ENCODE measurements around the gene CTNNA2. TPM values are rescaled to one million over a fixed set of nuclear protein-coding genes. Genes with fewer than 3 reads are reported as not detected.

CTNNA2 gene
- total and polyA plus RNA-seq, 7 experiments from 2014 or later = not detected

- no peaks in the 10 kb centered on the region for H3K36me3 Mint-ChIP-seq
- H3K27ac Mint-ChIP-seq = no peak overlapping the region
- Histone ChIP-seq H3K36me3 (ENCODE audit: control insufficient read depth in 2 of 3, insufficient read depth in 3 of 3, low read length in 3 of 3) (no peaks in the 10 kb centered on the region), H3K9me3 (ENCODE audit: control insufficient read depth in 2 of 3, low read length in 3 of 3) (no peaks in the 10 kb centered on the region), H3K4me1 (ENCODE audit: control insufficient read depth in 2 of 2, insufficient read depth in 2 of 2, low read length in 2 of 2) (no peaks in the 10 kb centered on the region), H3K27ac (ENCODE audit: low read depth, low read length) (no peak overlapping the region), H3K4me3 (ENCODE audit: low read length) (no peak overlapping the region), H3K27me3 (ENCODE audit: control insufficient read depth in 2 of 2, insufficient read depth in 2 of 2, low read length in 2 of 2) (no peaks in the 10 kb centered on the region)
- H3K27me3 Mint-ChIP-seq = no peaks in the 10 kb centered on the region
- no peaks in the 10 kb centered on the region for H3K4me1 Mint-ChIP-seq
- no peak overlapping the region for H3K4me3 Mint-ChIP-seq
- intact Hi-C loops (cut with micrococcal nuclease) = no loop called here
- peaks cover 0 to 5% (median 0%) of the 10 kb centered on the region in 11 donors for H3K9me3 Mint-ChIP-seq
- ATAC-seq = no peak
- ChIA-PET CTCF (no interaction called here), POLR2A (no interaction called here)
- DNase-seq = no peak
These were observed 361.2 kb downstream of the CTNNA2 start for GRCh38 chr2:79874015-79874414.

DNA sequence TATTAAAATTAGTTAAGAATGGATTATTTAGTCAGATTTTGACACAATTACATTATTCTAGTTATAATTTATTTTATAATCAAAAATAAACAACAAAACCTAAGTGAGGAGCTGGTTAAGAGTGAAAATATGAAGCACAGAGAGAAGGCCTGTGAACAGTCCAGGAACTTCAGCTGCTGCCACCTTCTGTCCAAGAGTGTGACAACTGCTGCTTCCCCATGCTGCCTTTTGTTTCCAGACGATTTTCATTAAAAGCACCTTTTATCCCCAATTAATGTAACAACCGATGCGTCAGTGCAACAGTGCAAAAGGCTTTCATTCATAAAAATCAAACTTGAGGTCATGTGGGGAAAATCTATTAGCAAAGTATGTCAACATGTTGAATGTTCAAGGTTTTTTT, 363.6 kb downstream of the CTNNA2 start:
- Mint-ChIP-seq H3K4me1 (no peaks in the 10 kb centered on the region), H3K27me3 (no peaks in the 10 kb centered on the region), H3K4me3 (no peak overlapping the region), H3K9me3 (peaks cover 0 to 10% (median 0%) of the 10 kb centered on the region in 11 donors), H3K36me3 (no peaks in the 10 kb centered on the region), H3K27ac (no peak overlapping the region)
- ChIA-PET CTCF (no interaction called here), POLR2A (no interaction called here)
- Histone ChIP-seq H3K27ac (ENCODE audit: low read depth, low read length) (no peak overlapping the region), H3K4me3 (ENCODE audit: low read length) (no peak overlapping the region), H3K4me1 (ENCODE audit: control insufficient read depth in 2 of 2, insufficient read depth in 2 of 2, low read length in 2 of 2) (no peaks in the 10 kb centered on the region), H3K27me3 (ENCODE audit: control insufficient read depth in 2 of 2, insufficient read depth in 2 of 2, low read length in 2 of 2) (no peaks in the 10 kb centered on the region), H3K9me3 (ENCODE audit: control insufficient read depth in 2 of 3, low read length in 3 of 3) (no peaks in the 10 kb centered on the region), H3K36me3 (ENCODE audit: control insufficient read depth in 2 of 3, insufficient read depth in 3 of 3, low read length in 3 of 3) (no peaks in the 10 kb centered on the region)
- DNase-seq (no peak), ATAC-seq (no peak)
- intact Hi-C loops (cut with micrococcal nuclease) = no loop called here

DNA sequence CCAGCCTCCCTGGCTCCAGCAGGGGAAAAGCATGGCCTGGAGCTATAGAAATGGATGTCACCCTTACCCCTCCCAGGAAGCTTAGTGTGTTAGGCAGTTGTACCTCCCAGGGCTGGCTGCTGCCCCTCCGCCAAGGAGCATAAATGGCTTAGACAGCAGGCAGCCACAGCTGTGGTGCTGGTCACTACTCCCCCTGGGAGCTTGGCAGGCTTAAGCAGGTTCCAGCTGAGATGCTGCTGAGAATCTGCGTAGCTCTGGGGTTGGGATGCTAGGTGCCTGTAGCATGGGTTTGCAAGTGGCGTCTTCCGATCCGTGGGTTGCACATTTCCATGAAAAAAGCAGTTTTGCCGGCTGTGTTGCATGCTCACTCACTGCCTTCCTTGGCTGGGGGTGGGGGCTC, 369.7 kb downstream of the CTNNA2 start:
- no peak for DNase-seq
- ATAC-seq = no peak
- Mint-ChIP-seq H3K36me3 (no peaks in the 10 kb centered on the region), H3K9me3 (peaks cover 0 to 6% (median 0%) of the 10 kb centered on the region in 11 donors), H3K27ac (no peak overlapping the region), H3K4me1 (no peaks in the 10 kb centered on the region), H3K27me3 (peaks cover 0 to 14% (median 8%) of the 10 kb centered on the region in 5 donors), H3K4me3 (no peak overlapping the region)
- Histone ChIP-seq H3K27me3 (ENCODE audit: control insufficient read depth in 2 of 2, insufficient read depth in 2 of 2, low read length in 2 of 2) (no peaks in the 10 kb centered on the region), H3K27ac (ENCODE audit: low read depth, low read length) (no peak overlapping the region), H3K4me3 (ENCODE audit: low read length) (no peak overlapping the region), H3K9me3 (ENCODE audit: control insufficient read depth in 2 of 3, low read length in 3 of 3) (no peaks in the 10 kb centered on the region), H3K36me3 (ENCODE audit: control insufficient read depth in 2 of 3, insufficient read depth in 3 of 3, low read length in 3 of 3) (no peaks in the 10 kb centered on the region), H3K4me1 (ENCODE audit: control insufficient read depth in 2 of 2, insufficient read depth in 2 of 2, low read length in 2 of 2) (no peaks in the 10 kb centered on the region)
- intact Hi-C loops (cut with micrococcal nuclease) = no loop called here
- CTCF ChIA-PET = no interaction called here
- POLR2A ChIA-PET = no interaction called here

GRCh38 chr2:79887747-79888374, 375.0 kb downstream of the CTNNA2 start:
- no peak overlapping the region for H3K4me3 Mint-ChIP-seq
- no peak overlapping the region for H3K27ac Mint-ChIP-seq
- H3K36me3 Mint-ChIP-seq = no peaks in the 10 kb centered on the region
- H3K27me3 ChIP-seq (ENCODE audit: control insufficient read depth in 2 of 2, insufficient read depth in 2 of 2, low read length in 2 of 2) = no peaks in the 10 kb centered on the region
- CTCF ChIA-PET = no interaction called here
- POLR2A ChIA-PET = no interaction called here
- H3K27me3 Mint-ChIP-seq = peaks cover 0 to 18% (median 8%) of the 10 kb centered on the region in 5 donors
- H3K4me1 Mint-ChIP-seq = no peaks in the 10 kb centered on the region
- H3K27ac ChIP-seq (ENCODE audit: low read depth, low read length) = no peak overlapping the region
- H3K9me3 Mint-ChIP-seq = no peaks in the 10 kb centered on the region
- H3K4me1 ChIP-seq (ENCODE audit: control insufficient read depth in 2 of 2, insufficient read depth in 2 of 2, low read length in 2 of 2) = no peaks in the 10 kb centered on the region
- no peak for ATAC-seq
- DNase-seq = peak in 5 of 9 donors; percentile 0 to 17 (median 5)
- H3K4me3 ChIP-seq (ENCODE audit: low read length) = no peak overlapping the region
- intact Hi-C loops (cut with micrococcal nuclease) = no loop called here
- no peaks in the 10 kb centered on the region for H3K9me3 ChIP-seq (ENCODE audit: control insufficient read depth in 2 of 3, low read length in 3 of 3)
- H3K36me3 ChIP-seq (ENCODE audit: control insufficient read depth in 2 of 3, insufficient read depth in 3 of 3, low read length in 3 of 3) = no peaks in the 10 kb centered on the region

DNA sequence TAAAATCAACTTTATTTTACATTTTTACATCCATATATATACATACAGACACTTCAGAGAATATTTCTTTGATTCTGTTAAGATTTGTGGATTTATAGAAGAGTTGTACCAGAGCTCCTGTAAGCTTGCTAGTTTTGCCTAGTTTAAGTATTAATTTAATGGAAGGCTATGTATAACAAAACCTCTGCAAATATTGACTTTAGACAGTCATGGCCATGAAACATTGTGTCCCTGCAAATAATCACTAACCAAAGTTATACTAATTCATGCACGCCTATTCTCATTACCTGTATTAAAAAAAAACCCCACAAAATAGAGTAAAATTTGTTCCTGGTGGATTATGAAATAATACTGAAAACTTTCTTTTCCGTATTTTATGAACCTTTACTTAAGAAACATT, 379.3 kb downstream of the CTNNA2 start:
- DNase-seq (no peak), ATAC-seq (no peak)
- Mint-ChIP-seq H3K36me3 (no peaks in the 10 kb centered on the region), H3K27me3 (peaks cover 0 to 9% (median under 1%) of the 10 kb centered on the region in 5 donors), H3K9me3 (peaks cover 0 to 2% (median 0%) of the 10 kb centered on the region in 11 donors), H3K4me3 (no peak overlapping the region), H3K27ac (no peak overlapping the region), H3K4me1 (no peaks in the 10 kb centered on the region)
- no peaks in the 10 kb centered on the region for H3K4me1 ChIP-seq (ENCODE audit: control insufficient read depth in 2 of 2, insufficient read depth in 2 of 2, low read length in 2 of 2)
- CTCF ChIA-PET = no interaction called here
- H3K27ac ChIP-seq (ENCODE audit: low read depth, low read length) = no peak overlapping the region
- H3K27me3 ChIP-seq (ENCODE audit: control insufficient read depth in 2 of 2, insufficient read depth in 2 of 2, low read length in 2 of 2) = no peaks in the 10 kb centered on the region
- no peak overlapping the region for H3K4me3 ChIP-seq (ENCODE audit: low read length)
- H3K9me3 ChIP-seq (ENCODE audit: control insufficient read depth in 2 of 3, low read length in 3 of 3) = no peaks in the 10 kb centered on the region
- intact Hi-C loops (cut with micrococcal nuclease) = no loop called here
- no peaks in the 10 kb centered on the region for H3K36me3 ChIP-seq (ENCODE audit: control insufficient read depth in 2 of 3, insufficient read depth in 3 of 3, low read length in 3 of 3)
- POLR2A ChIA-PET = no interaction called here

DNA sequence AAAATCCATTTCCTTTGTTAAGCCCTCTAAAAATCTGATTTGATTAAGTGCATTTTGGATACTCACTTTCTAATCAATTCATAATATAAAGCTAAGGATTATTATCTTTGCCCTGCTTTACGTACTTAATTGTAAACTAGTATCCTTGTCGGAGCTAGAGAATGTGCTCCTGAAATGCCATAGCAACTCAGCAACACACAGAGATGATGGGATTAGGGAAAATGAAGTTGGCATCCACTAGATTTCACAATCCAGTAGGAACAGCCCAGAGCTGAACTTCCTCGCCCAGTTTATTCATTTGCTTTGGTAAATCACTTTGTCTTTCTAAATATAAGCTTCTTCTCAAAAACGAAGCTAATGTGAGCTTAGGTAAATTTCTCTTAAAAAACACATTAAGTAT, 386.3 kb downstream of the CTNNA2 start:
- Histone ChIP-seq H3K4me1 (ENCODE audit: control insufficient read depth in 2 of 2, insufficient read depth in 2 of 2, low read length in 2 of 2) (no peaks in the 10 kb centered on the region), H3K4me3 (ENCODE audit: low read length) (no peak overlapping the region), H3K9me3 (ENCODE audit: control insufficient read depth in 2 of 3, low read length in 3 of 3) (no peaks in the 10 kb centered on the region), H3K36me3 (ENCODE audit: control insufficient read depth in 2 of 3, insufficient read depth in 3 of 3, low read length in 3 of 3) (no peaks in the 10 kb centered on the region), H3K27ac (ENCODE audit: low read depth, low read length) (no peak overlapping the region), H3K27me3 (ENCODE audit: control insufficient read depth in 2 of 2, insufficient read depth in 2 of 2, low read length in 2 of 2) (no peaks in the 10 kb centered on the region)
- H3K9me3 Mint-ChIP-seq = peaks cover 0 to 5% (median 0%) of the 10 kb centered on the region in 11 donors
- ChIA-PET POLR2A (no interaction called here), CTCF (no interaction called here)
- DNase-seq = no peak
- ATAC-seq = no peak
- no peak overlapping the region for H3K27ac Mint-ChIP-seq
- no peaks in the 10 kb centered on the region for H3K36me3 Mint-ChIP-seq
- intact Hi-C loops (cut with micrococcal nuclease) = no loop called here
- H3K27me3 Mint-ChIP-seq = peaks cover 0 to 5% (median 0%) of the 10 kb centered on the region in 5 donors
- no peaks in the 10 kb centered on the region for H3K4me1 Mint-ChIP-seq
- H3K4me3 Mint-ChIP-seq = no peak overlapping the region

- no peaks in the 10 kb centered on the region for H3K27me3 ChIP-seq (ENCODE audit: control insufficient read depth in 2 of 2, insufficient read depth in 2 of 2, low read length in 2 of 2)
- H3K36me3 ChIP-seq (ENCODE audit: control insufficient read depth in 2 of 3, insufficient read depth in 3 of 3, low read length in 3 of 3) = no peaks in the 10 kb centered on the region
- no peaks in the 10 kb centered on the region for H3K36me3 Mint-ChIP-seq
- H3K27ac ChIP-seq (ENCODE audit: low read depth, low read length) = no peak overlapping the region
- H3K27ac Mint-ChIP-seq = no peak overlapping the region
- H3K4me3 ChIP-seq (ENCODE audit: low read length) = no peak overlapping the region
- H3K27me3 Mint-ChIP-seq = peaks cover 0 to 4% (median 0%) of the 10 kb centered on the region in 5 donors
- intact Hi-C loops (cut with micrococcal nuclease) = no loop called here
- DNase-seq (no peak), ATAC-seq (no peak)
- H3K9me3 Mint-ChIP-seq = peaks cover 0 to 6% (median 0%) of the 10 kb centered on the region in 11 donors
- H3K4me1 Mint-ChIP-seq = no peaks in the 10 kb centered on the region
- no peaks in the 10 kb centered on the region for H3K4me1 ChIP-seq (ENCODE audit: control insufficient read depth in 2 of 2, insufficient read depth in 2 of 2, low read length in 2 of 2)
- ChIA-PET CTCF (no interaction called here), POLR2A (no interaction called here)
- H3K4me3 Mint-ChIP-seq = no peak overlapping the region
- H3K9me3 ChIP-seq (ENCODE audit: control insufficient read depth in 2 of 3, low read length in 3 of 3) = no peaks in the 10 kb centered on the region
These were observed 388.3 kb downstream of the CTNNA2 start for GRCh38 chr2:79901161-79901560.
